GM23338 (cell line): ENCODE results near the gene SEMA3E. TPM values are rescaled to one million over a fixed set of nuclear protein-coding genes. Genes with fewer than 3 reads are reported as not detected.
A peak's percentile ranks its signal among the peaks of the same experiment; 100 is the strongest.

Experiments
- ATAC-seq: fragments of 200-7000 bp; cut with Tn5 transposase; 3 replicates; pipeline ENCODE4 v1.9.1; 2020
- DNase-seq: peaks from one replicate; pipeline ENCODE4 v3.0.0-alpha.2; 2015; ENCODE audit warnings: low spot score
- H2AFZ ChIP-seq: fragments of 200-600 bp; sonication (generic); 2 replicates; pipeline ENCODE4 v1.8.0; 2016; ENCODE audit warnings: antibody characterized with exemption, mild to moderate bottlenecking, moderate library complexity
- H3F3A ChIP-seq: fragments of 200-600 bp; sonication (generic); replicated peaks from 2 replicates; pipeline ENCODE4 v1.8.0; 2017; ENCODE audit warnings: antibody characterized with exemption, mixed run types, low read depth
- H3K27ac ChIP-seq: fragments of 200-600 bp; sonication (generic); 2 replicates; pipeline ENCODE4 v1.6.1; 2016; ENCODE audit warnings: low read depth
- H3K27me3 ChIP-seq: fragments of 200-600 bp; sonication (generic); 2 replicates; pipeline ENCODE4 v1.8.0; 2016; ENCODE audit warnings: mild to moderate bottlenecking, mixed run types, moderate library complexity; ENCODE audit not compliant: insufficient read depth
- H3K36me3 ChIP-seq: fragments of 200-600 bp; sonication (generic); 2 replicates; pipeline ENCODE4 v1.8.0; 2016; ENCODE audit warnings: mild to moderate bottlenecking; ENCODE audit not compliant: insufficient read depth
- H3K4me1 ChIP-seq: fragments of 200-600 bp; sonication (generic); 2 replicates; pipeline ENCODE4 v1.8.0; 2016; ENCODE audit warnings: mild to moderate bottlenecking, moderate library complexity; ENCODE audit not compliant: insufficient read depth
- H3K4me2 ChIP-seq: fragments of 200-600 bp; sonication (generic); 2 replicates; pipeline ENCODE4 v1.7.1; 2017; ENCODE audit warnings: mixed run types
- H3K4me3 ChIP-seq: fragments of 200-600 bp; sonication (generic); 2 replicates; pipeline ENCODE4 v1.6.1; 2016; ENCODE audit warnings: mixed run types
- H3K79me2 ChIP-seq: fragments of 200-600 bp; sonication (generic); replicated peaks from 2 replicates; pipeline ENCODE4 v1.8.0; 2017; ENCODE audit warnings: mild to moderate bottlenecking; ENCODE audit not compliant: insufficient read depth
- H3K9me2 ChIP-seq: fragments of 200-600 bp; sonication (generic); 2 replicates; pipeline ENCODE4 v1.8.0; 2017; ENCODE audit not compliant: insufficient read depth
- H4K20me1 ChIP-seq: fragments of 200-600 bp; sonication (generic); replicated peaks from 2 replicates; pipeline ENCODE4 v1.8.0; 2017; ENCODE audit warnings: mild to moderate bottlenecking; ENCODE audit not compliant: insufficient read depth
- H3K27ac Mint-ChIP-seq: 2 replicates; pipeline ENCODE4 v1.8.0; 2020; ENCODE audit warnings: inconsistent platforms, mild to moderate bottlenecking, moderate library complexity, mixed read lengths
- H3K27me3 Mint-ChIP-seq: 3 replicates; pipeline ENCODE4 v1.8.0; 2022; ENCODE audit warnings: low read depth, mild to moderate bottlenecking, moderate library complexity, mixed read lengths, inconsistent platforms; ENCODE audit not compliant: insufficient read depth, poor library complexity
- H3K36me3 Mint-ChIP-seq: 3 replicates; pipeline ENCODE4 v1.8.0; 2021; ENCODE audit warnings: low read depth, mild to moderate bottlenecking, inconsistent platforms, moderate library complexity, mixed read lengths
- H3K4me1 Mint-ChIP-seq: 3 replicates; pipeline ENCODE4 v1.8.0; 2020; ENCODE audit warnings: mild to moderate bottlenecking, inconsistent platforms, mixed read lengths
- H3K4me3 Mint-ChIP-seq: 3 replicates; pipeline ENCODE4 v1.8.0; 2021; ENCODE audit warnings: moderate library complexity, mild to moderate bottlenecking, inconsistent platforms, mixed read lengths
- H3K9me3 Mint-ChIP-seq: 3 replicates; pipeline ENCODE4 v1.8.0; 2020; ENCODE audit warnings: moderate library complexity, mild to moderate bottlenecking, inconsistent platforms, mixed read lengths
- CREB1 ChIP-seq: fragments of 250-450 bp; sonication (Bioruptor Pico); IDR thresholded peaks from 2 replicates; pipeline ENCODE4 v1.5.0; 2020; ENCODE audit warnings: low read depth, mild to moderate bottlenecking, moderate library complexity
- CTCF ChIP-seq, 2 experiments: fragments of 200-600 bp in 1 of 2; sonication (generic) in 1 of 2; conservative IDR thresholded peaks; 2 replicates each; pipeline versions ENCODE4 v1.5.1 to v1.6.1; 2016 to 2017; ENCODE audit warnings: antibody characterized with exemption in 2 of 2, low read depth in 2 of 2, mild to moderate bottlenecking in 2 of 2, moderate library complexity in 1 of 2
- EZH2phosphoT487 ChIP-seq: fragments of 200-600 bp; sonication (generic); IDR thresholded peaks from one replicate; pipeline ENCODE4 v1.8.1; 2018; ENCODE audit warnings: antibody characterized with exemption; ENCODE audit not compliant: unreplicated experiment
- JUNB ChIP-seq: IDR thresholded peaks from one replicate; pipeline ENCODE4 v1.6.1; 2016; ENCODE audit warnings: antibody characterized with exemption; ENCODE audit not compliant: unreplicated experiment
- STAT1 ChIP-seq: IDR thresholded peaks from one replicate; pipeline ENCODE4 v1.6.1; 2016; ENCODE audit warnings: antibody characterized with exemption; ENCODE audit not compliant: unreplicated experiment
- ZNF114 ChIP-seq: fragments of 250-450 bp; sonication (Bioruptor Pico); IDR thresholded peaks from 2 replicates; pipeline ENCODE4 v1.5.0; 2020; ENCODE audit warnings: mild to moderate bottlenecking, moderate library complexity
- ZNF331 ChIP-seq: fragments of 250-450 bp; sonication (Bioruptor Pico); IDR thresholded peaks from 2 replicates; pipeline ENCODE4 v1.5.0; 2020; ENCODE audit warnings: low read depth, mild to moderate bottlenecking, moderate library complexity
- ZNF462 ChIP-seq: fragments of 250-450 bp; sonication (Bioruptor Pico); IDR thresholded peaks from 2 replicates; pipeline ENCODE4 v1.5.0; 2020; ENCODE audit warnings: mild to moderate bottlenecking, moderate library complexity
- polyA plus RNA-seq: library from polyadenylated mRNA; unstranded; fragments of >200 nt; fragmentation: Nextera tagmentation; extraction: Ambion mirVana; gene quantifications from 2 replicates; pipeline ENCODE4 v1.2.1, GENCODE V29; 2016
- total RNA-seq: library from RNA; depleted of rRNA; stranded (reverse); fragments of >200 nt; shearing (Covaris generic); gene quantifications from 2 replicates; pipeline ENCODE4 v1.2.3, GENCODE V29; 2014

The SEMA3E gene
- total and polyA plus RNA-seq, 2 experiments from 2014 or later: 5.4 to 15.7 TPM

GRCh38 chr7:83413831-83414230 lies 235.1 kb downstream of the SEMA3E start:
- peaks cover 48% of the 10 kb centered on the region for H3K4me1 Mint-ChIP-seq
- no peak for ATAC-seq
- peak overlapping the region; percentile 54; the same call in 1 of the 2 replicates for H2AFZ ChIP-seq
- H3K4me2 ChIP-seq: peak overlapping the region; percentile 53
- H3K79me2 ChIP-seq: no peaks in the 10 kb centered on the region
- no peaks in the 10 kb centered on the region for H3K27me3 ChIP-seq
- no peak overlapping the region for H3K4me3 Mint-ChIP-seq
- H3K27me3 Mint-ChIP-seq: peaks cover 2% of the 10 kb centered on the region
- H4K20me1 ChIP-seq: no peaks in the 10 kb centered on the region
- H3F3A ChIP-seq: no peaks in the 10 kb centered on the region
- H3K4me3 ChIP-seq: no peak overlapping the region
- no peaks in the 10 kb centered on the region for H3K9me2 ChIP-seq
- peak overlapping the region; percentile 73 for H3K27ac Mint-ChIP-seq
- DNase-seq: no peak
- TF ChIP-seq CTCF (conservative IDR thresholded peaks at IDR 0.05; ENCODE audit: low read depth in 2 of 2): no peak
- no peak for TF ChIP-seq ZNF331 (CRISPR knock-in tag)
- TF ChIP-seq EZH2phosphoT487: no peak
- no peak for TF ChIP-seq CREB1 (CRISPR knock-in tag)
- no peak for TF ChIP-seq ZNF114 (CRISPR knock-in tag)
- no peak for TF ChIP-seq STAT1
- TF ChIP-seq JUNB: no peak
- H3K27ac ChIP-seq: peak overlapping the region; percentile 63
- H3K36me3 ChIP-seq: no peaks in the 10 kb centered on the region
- H3K4me1 ChIP-seq: peaks cover 54% of the 10 kb centered on the region
- no peaks in the 10 kb centered on the region for H3K9me3 Mint-ChIP-seq
- H3K36me3 Mint-ChIP-seq: no peaks in the 10 kb centered on the region

GRCh38 chr7:83413424-83413823 lies 235.5 kb downstream of the SEMA3E start:
- Histone ChIP-seq H4K20me1 (no peaks in the 10 kb centered on the region), H3K27me3 (no peaks in the 10 kb centered on the region), H3K27ac (peak overlapping the region; percentile 63), H3K4me3 (no peak overlapping the region), H3K4me2 (peak overlapping the region; percentile 53), H3K4me1 (peaks cover 54% of the 10 kb centered on the region), H3K9me2 (no peaks in the 10 kb centered on the region), H3K36me3 (no peaks in the 10 kb centered on the region), H3K79me2 (no peaks in the 10 kb centered on the region), H3F3A (no peaks in the 10 kb centered on the region), H2AFZ (peak overlapping the region; percentile 54; the same call in 1 of the 2 replicates)
- DNase-seq (no peak), ATAC-seq (no peak)
- no peak overlapping the region for H3K4me3 Mint-ChIP-seq
- peaks cover 2% of the 10 kb centered on the region for H3K27me3 Mint-ChIP-seq
- H3K9me3 Mint-ChIP-seq: no peaks in the 10 kb centered on the region
- peaks cover 48% of the 10 kb centered on the region for H3K4me1 Mint-ChIP-seq
- no peaks in the 10 kb centered on the region for H3K36me3 Mint-ChIP-seq
- H3K27ac Mint-ChIP-seq: peak overlapping the region; percentile 73
- TF ChIP-seq ZNF331 (CRISPR knock-in tag): no peak
- no peak for TF ChIP-seq STAT1
- TF ChIP-seq ZNF462: no peak
- TF ChIP-seq JUNB: no peak
- no peak for TF ChIP-seq ZNF114 (CRISPR knock-in tag)
- no peak for TF ChIP-seq EZH2phosphoT487
- TF ChIP-seq CTCF (conservative IDR thresholded peaks at IDR 0.05; ENCODE audit: low read depth in 2 of 2): no peak
- no peak for TF ChIP-seq CREB1 (CRISPR knock-in tag)
